ENCODE data around the gene GREB1.

Gene GREB1

GRCh38 chr2:11521775-11522174 lies 12.1 kb upstream of the GREB1 start (continued):
- TF ChIP-seq ZNF621 (tag by site-specific recombination; IDR thresholded peaks at IDR 0.05): no peak

DNA sequence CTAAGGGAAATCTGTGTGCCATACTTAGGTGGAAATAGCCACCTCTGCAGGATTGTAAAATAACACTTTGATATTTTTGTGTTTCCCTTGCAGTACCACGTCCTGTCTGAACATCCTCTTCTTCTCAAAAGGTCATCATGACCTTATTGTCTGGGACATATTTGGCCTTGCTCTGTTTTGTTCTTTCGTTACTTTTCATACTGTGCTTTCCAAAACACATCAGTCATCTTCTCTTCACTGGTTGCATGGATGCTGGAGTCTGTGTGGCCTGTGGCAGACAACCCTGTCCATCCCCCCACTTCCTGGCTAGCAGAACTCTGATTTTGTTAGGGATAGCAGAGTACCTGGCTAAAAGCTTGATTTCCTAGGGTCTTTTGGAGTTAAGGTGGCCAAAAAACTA lies 9.4 kb upstream of the GREB1 start:
- CTCF ChIA-PET: interaction anchor here (1.8 kb wide), 1 partner anchor 58 kb away, joined by 4 read pairs; no protein-coding TSS in a partner anchor
- POLR2A ChIA-PET: no interaction called here

DNA sequence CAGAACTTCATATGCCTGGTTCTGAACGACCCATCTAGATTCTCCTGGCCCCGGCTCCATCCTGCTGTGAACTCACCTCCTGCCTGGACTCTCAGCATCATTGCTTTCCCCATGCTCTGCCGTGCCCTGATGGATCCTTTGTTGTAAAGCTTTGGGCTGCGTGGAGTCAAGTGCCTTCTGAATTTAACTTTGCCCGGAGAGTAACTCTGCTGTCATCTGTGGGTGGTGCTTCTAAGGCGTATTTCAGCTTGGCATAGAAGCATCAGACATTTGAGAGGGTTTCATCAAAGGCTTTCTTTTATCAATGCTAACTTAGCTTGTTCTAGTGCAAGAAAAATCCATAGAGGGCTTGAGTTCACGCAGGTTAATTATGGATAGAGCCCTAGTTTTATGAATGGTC lies 8.1 kb upstream of the GREB1 start:
- no peak overlapping the region for H3K27ac ChIP-seq (ENCODE audit: extremely low read depth, low read depth, low read length)
- TF ChIP-seq, protein P1, sequence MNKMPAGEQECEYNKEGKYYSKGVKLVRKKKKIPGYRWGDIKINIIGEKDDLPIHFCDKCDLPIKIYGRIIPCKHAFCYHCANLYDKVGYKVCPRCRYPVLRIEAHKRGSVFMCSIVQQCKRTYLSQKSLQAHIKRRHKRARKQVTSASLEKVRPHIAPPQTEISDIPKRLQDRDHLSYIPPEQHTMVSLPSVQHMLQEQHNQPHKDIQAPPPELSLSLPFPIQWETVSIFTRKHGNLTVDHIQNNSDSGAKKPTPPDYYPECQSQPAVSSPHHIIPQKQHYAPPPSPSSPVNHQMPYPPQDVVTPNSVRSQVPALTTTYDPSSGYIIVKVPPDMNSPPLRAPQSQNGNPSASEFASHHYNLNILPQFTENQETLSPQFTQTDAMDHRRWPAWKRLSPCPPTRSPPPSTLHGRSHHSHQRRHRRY (tag by site-specific recombination; IDR thresholded peaks at IDR 0.05): no peak
- TF ChIP-seq ZNF747 (tag by site-specific recombination; IDR thresholded peaks at IDR 0.05) (no peak), ZNF626 (tag by site-specific recombination; IDR thresholded peaks at IDR 0.05) (no peak), ZNF221 (tag by site-specific recombination; IDR thresholded peaks at IDR 0.05; ENCODE audit: borderline replicate concordance) (no peak), OVOL3 (tag by site-specific recombination; IDR thresholded peaks at IDR 0.05) (no peak), ZNF2 (tag by site-specific recombination; IDR thresholded peaks at IDR 0.05) (no peak), ZNF677 (tag by site-specific recombination; IDR thresholded peaks at IDR 0.05) (no peak), ZBTB20 (tag by site-specific recombination; IDR thresholded peaks at IDR 0.05) (no peak), KLF16 (tag by site-specific recombination; IDR thresholded peaks at IDR 0.05) (no peak), ZNF521 (tag by site-specific recombination; IDR thresholded peaks at IDR 0.05) (no peak), PRDM1 (tag by site-specific recombination; IDR thresholded peaks at IDR 0.05) (no peak), ZNF514 (tag by site-specific recombination; IDR thresholded peaks at IDR 0.05) (no peak), ZNF561 (tag by site-specific recombination; IDR thresholded peaks at IDR 0.05; ENCODE audit: borderline replicate concordance) (no peak), ZNF596 (tag by site-specific recombination; IDR thresholded peaks at IDR 0.05) (no peak), ZNF621 (tag by site-specific recombination; IDR thresholded peaks at IDR 0.05) (no peak), ZNF133 (tag by site-specific recombination; IDR thresholded peaks at IDR 0.05) (no peak)
- TF ChIP-seq, protein P2, sequence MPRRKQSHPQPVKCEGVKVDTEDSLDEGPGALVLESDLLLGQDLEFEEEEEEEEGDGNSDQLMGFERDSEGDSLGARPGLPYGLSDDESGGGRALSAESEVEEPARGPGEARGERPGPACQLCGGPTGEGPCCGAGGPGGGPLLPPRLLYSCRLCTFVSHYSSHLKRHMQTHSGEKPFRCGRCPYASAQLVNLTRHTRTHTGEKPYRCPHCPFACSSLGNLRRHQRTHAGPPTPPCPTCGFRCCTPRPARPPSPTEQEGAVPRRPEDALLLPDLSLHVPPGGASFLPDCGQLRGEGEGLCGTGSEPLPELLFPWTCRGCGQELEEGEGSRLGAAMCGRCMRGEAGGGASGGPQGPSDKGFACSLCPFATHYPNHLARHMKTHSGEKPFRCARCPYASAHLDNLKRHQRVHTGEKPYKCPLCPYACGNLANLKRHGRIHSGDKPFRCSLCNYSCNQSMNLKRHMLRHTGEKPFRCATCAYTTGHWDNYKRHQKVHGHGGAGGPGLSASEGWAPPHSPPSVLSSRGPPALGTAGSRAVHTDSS (tag by site-specific recombination; IDR thresholded peaks at IDR 0.05): no peak
- ChIA-PET POLR2A (interaction anchor here (0.6 kb wide), 1 partner anchor 9 kb away, joined by 4 read pairs; no protein-coding TSS in a partner anchor), CTCF (interaction anchor here (1.1 kb wide), 1 partner anchor 57 kb away, joined by 7 read pairs; no protein-coding TSS in a partner anchor)
- H3K36me3 ChIP-seq (ENCODE audit: control insufficient read depth in 2 of 2, insufficient read depth in 1 of 2, low read length in 2 of 2): no peaks in the 10 kb centered on the region
- H3K9me3 ChIP-seq (ENCODE audit: control insufficient read depth, insufficient read depth, low read depth, low read length): no peaks in the 10 kb centered on the region
- H3K4me1 ChIP-seq (ENCODE audit: control insufficient read depth, insufficient read depth, low read length): no peaks in the 10 kb centered on the region
- H3K4me3 ChIP-seq (ENCODE audit: low read depth, low read length): no peak overlapping the region

More for the DNA sequence above, 9.4 kb upstream of the GREB1 start:
- TF ChIP-seq SCRT2 (tag by site-specific recombination; IDR thresholded peaks at IDR 0.05): no peak
- no peak for TF ChIP-seq ZBTB7A (tag by site-specific recombination; IDR thresholded peaks at IDR 0.05; ENCODE audit: low read depth)
- no peak for TF ChIP-seq ZNF677 (tag by site-specific recombination; IDR thresholded peaks at IDR 0.05)
- TF ChIP-seq MZF1 (tag by site-specific recombination; IDR thresholded peaks at IDR 0.05; ENCODE audit: borderline replicate concordance): no peak
- TF ChIP-seq SP7 (tag by site-specific recombination; IDR thresholded peaks at IDR 0.05): no peak
- no peak for TF ChIP-seq ZNF404 (tag by site-specific recombination; IDR thresholded peaks at IDR 0.05)
- TF ChIP-seq ZBTB1 (tag by site-specific recombination; IDR thresholded peaks at IDR 0.05): no peak
- H3K4me3 ChIP-seq (ENCODE audit: low read depth, low read length): no peak overlapping the region
- H3K9me3 ChIP-seq (ENCODE audit: control insufficient read depth, insufficient read depth, low read depth, low read length): no peaks in the 10 kb centered on the region
- H3K36me3 ChIP-seq (ENCODE audit: control insufficient read depth in 2 of 2, insufficient read depth in 1 of 2, low read length in 2 of 2): no peaks in the 10 kb centered on the region
- H3K4me1 ChIP-seq (ENCODE audit: control insufficient read depth, insufficient read depth, low read length): no peaks in the 10 kb centered on the region
- H3K27ac ChIP-seq (ENCODE audit: extremely low read depth, low read depth, low read length): no peak overlapping the region
